ENCODE measurements around the gene UBL5.

The UBL5 gene

GRCh38 chr19:9854282-9854846 is 26.6 kb downstream of the UBL5 start:
- no peak for DNase-seq (ENCODE audit: low read depth in 2 of 2)

DNA sequence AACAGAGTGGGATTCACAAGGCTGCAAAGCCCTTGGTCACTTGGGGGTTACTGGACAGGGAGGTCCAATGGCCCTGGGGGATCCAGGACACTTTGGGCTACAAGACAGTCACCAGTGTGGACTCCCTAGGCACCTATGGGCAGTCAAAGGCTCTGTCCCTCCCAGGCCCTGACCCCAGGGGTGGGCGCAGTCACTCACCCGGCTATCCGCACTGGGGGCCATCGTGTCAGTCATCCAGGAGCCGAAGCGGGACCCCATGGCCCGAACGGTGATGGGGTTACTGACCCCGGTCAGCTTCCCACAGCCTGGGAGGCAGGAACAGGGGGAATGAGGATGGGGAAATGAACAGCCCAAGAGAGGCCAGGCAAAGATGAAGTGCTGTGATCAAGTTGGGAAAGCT is 28.9 kb downstream of the UBL5 start:
- no peak for DNase-seq (ENCODE audit: low read depth in 2 of 2)

DNA sequence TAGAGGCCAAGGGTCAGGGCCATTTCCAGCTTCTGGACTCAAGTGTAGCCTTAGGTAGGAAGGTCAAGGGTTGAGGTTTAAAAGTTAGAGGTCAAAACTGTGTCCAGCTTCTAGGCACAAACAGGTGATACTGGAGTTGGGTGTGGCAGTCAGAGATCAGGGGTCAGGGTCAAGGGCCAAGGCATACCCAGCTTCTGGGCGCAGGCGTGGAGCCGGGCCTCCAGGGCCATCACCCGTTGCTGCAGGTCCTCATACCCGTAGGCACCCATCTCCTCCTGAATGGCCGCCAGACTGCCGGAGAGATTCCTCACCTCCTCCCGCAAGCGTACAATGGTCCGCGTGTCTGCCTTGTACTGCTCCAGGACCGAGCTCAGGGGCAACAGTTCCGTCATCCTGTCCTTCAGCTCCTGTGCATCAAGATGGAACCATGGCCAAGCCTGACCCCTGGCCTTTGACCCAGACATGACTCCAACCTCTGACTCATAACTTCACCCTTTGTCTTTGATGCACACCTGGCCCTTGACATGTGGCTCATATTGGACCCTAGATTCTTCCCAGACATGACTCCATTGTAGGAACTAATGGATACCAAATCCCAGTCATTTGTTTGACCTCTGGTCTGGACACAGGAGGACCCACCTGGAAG is 29.5 kb downstream of the UBL5 start:
- no peak for DNase-seq (ENCODE audit: low read depth in 2 of 2)

DNA sequence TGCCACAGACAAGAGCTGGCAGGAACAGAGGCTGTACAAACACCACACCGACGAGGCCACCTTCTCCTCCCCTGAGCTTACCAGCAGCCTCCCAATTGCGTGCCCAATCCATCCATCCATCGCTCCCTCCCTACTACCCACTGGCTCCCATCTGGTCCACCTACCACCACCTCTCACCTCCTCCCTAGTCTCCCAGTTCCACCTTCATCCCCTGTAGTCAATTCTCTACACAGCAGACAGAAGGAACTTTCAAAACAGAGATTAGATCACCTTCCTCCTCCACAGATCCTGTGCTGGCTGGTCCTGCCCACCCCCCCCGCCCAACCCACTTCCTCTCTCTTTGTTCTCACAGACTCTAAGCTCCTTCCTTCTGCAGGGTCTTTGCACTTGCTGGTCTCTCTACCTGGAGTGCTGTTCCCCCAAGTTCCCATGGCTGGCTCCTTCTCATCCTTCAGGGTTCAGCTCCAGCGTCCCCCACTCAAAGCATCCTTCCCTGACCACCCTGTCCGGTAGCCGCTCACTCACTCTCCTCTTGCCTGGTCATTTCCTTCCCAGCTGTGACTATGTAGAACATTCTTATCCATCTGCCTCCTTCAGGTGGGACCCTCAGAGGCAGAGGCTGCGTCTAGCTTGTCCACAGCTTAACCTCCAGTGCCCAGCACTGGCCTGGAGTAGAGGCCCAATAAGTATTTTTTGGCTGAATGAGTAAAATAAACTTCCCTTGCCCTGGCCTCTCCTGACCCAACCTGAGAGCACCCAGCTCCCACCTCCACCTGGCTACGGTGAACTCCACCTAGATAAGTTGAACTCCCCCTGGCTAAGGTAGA is 30.4 kb downstream of the UBL5 start:
- DNase-seq (ENCODE audit: low read depth in 2 of 2), result no peak

- DNase-seq (ENCODE audit: low read depth in 2 of 2), result no peak
These were observed 31.0 kb downstream of the UBL5 start for GRCh38 chr19:9858766-9859165.

- no peak for DNase-seq (ENCODE audit: low read depth in 2 of 2)
These were observed 32.7 kb downstream of the UBL5 start for GRCh38 chr19:9860407-9860806.

- DNase-seq (ENCODE audit: low read depth in 2 of 2), result no peak
These were observed 33.8 kb downstream of the UBL5 start for GRCh38 chr19:9861503-9861902.

- DNase-seq (ENCODE audit: low read depth in 2 of 2), result no peak
These were observed 35.2 kb downstream of the UBL5 start for GRCh38 chr19:9862938-9863337.

GRCh38 chr19:9863759-9864158 is 36.0 kb downstream of the UBL5 start:
- no peak for DNase-seq (ENCODE audit: low read depth in 2 of 2)

DNA sequence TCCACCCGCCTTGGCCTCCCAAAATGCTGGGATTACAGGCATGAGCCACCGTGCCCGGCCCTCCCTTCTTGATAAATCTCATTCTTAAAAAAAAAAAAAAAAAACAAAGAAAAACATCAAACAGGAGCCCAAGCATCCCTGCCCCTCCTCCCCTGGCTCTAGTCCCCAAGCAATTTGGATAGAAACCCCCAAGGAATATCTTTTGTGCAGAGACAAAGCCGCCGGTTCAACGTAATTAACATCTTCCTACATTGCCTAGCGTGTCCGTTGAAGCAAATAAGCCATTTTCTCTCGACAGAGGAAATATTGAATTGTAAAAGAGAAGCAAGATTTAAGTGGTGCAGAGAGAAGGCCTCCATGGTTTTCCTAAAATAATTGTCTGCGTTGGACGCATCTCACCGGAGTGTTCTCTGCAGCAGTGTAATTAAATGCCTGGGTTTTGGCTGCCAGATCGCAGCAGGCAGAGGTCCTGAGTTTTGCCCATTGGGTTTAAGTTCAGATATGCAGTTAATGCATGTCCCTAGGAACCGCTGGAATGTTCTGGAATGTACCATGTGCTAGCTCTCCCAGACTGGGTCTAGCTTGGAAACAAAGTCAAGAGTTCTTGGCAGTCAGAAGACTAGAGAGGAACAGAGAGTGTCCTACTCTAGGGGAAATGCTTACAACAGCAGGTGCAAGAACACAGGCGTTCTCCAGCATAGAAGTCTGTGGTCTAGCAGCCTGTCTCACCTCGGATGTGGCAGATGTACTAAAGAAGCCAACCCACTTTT is 38.2 kb downstream of the UBL5 start:
- no peak for DNase-seq (ENCODE audit: low read depth in 2 of 2)

DNA sequence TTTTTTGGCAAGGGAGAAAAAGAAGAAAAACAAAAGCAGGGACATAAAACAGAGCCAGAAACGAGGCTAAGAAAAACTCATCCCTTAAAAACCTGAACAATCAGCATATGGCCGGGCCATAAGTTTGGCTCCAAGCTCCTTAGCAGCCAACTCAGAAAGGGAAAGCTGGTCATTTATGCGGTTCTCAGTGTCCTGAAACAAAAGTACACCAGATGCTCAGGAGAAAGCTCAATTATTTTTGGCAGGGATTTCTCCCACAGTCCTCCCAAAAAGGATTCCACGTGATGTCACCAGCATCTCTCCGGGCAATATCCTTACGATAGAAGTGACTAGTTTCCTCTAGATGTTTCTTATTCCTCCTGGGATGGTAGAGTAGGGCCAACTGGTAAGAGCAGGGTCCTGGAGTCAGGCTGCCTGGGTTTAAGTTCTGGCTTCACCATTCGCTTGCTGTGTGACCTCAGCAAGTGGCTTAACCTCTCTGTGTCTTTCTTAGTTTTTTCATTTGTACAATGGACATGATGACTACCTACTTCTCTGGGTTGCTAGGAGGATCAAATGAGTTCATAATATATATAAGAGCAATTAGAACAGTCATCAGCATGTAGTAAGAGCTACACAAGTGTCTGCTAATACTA is 41.4 kb downstream of the UBL5 start:
- no peak for DNase-seq (ENCODE audit: low read depth in 2 of 2)

- DNase-seq (ENCODE audit: low read depth in 2 of 2), result no peak
These were observed 44.1 kb downstream of the UBL5 start for GRCh38 chr19:9871626-9872338.

DNA sequence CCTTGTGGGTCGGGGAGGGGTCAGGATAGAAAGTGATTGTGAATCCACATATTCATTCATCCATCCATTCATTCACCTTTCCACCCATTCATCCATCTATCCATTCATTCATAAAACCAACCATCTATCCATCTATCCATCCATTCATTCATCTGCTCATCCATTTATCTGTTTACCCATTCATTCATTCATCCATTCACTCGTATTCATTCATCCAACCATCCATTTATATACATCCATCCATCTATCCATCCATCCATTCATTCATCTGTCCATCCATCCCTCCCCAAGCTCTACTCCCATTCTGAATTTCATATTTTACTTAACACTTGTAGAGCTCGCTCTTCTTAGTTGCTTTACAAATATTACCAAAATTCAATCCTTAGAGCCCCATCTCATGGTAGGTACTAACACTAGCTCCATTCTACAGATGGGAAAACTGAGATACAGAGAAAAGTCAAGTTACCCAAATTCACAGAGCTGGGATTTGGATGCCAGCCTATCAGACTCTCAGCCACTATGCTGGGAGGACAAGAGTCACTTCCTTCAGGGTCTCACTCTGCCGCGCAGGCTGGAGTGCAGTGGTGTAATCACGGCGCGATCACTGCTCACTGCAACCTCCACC is 45.0 kb downstream of the UBL5 start:
- no peak for DNase-seq (ENCODE audit: low read depth in 2 of 2)

- DNase-seq (ENCODE audit: low read depth in 2 of 2), result no peak
These were observed 47.4 kb downstream of the UBL5 start for GRCh38 chr19:9875031-9875627.

DNA sequence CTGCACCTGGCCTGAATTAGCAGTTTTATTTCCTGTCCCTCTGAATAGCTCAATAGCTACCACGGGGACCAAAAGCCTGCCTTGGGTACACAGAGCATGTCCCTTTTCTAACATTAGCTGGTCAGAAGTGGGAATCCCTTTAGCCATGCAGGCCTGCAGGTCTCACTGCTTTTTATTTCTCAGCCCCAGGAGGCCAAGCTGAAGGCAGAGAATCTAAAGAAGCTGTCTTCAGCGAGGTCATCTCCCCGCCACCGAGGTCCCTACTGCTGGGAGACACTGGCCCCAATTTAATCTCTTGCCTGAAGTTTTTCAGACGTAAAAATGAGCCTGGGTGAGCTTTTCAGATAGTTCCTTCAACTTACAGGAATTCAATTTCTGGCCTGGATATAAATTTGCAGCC is 48.1 kb downstream of the UBL5 start:
- no peak for DNase-seq (ENCODE audit: low read depth in 2 of 2)

DNA sequence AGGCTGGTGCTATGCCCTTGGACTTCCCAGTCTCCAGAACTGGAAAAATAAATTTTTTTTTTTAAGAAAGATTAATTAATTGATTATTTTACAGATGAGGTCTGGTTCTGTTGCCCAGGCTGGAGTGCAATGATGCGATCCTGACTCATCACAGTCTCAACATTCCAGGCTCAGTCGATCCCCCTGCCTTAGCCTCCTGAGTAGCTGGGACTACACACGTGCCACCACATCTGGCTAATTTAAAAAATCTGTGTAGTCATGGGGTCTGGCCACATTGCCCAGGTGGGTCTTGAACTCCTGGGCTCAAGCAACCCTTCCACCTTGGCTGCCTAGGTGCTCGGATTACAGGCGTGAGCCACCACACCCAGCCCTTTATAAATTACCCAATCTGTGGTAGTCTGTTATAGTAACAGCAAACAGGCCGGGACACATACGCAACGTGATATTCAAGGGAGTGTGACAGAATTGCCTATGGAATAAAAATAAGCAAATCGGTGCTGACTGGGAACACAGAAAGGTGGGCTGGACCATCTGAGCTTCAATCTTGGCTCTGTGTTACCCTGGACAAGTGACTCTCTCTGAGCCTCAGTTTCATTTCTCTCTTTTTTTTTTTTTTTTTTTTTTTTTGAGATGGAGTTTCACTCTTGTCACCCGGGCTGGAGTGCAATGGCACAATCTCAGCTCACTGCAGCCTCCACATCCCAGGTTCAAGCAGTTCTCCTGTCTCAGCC is 50.2 kb downstream of the UBL5 start:
- DNase-seq (ENCODE audit: low read depth in 2 of 2), result peak; percentile 33 to 35

DNA sequence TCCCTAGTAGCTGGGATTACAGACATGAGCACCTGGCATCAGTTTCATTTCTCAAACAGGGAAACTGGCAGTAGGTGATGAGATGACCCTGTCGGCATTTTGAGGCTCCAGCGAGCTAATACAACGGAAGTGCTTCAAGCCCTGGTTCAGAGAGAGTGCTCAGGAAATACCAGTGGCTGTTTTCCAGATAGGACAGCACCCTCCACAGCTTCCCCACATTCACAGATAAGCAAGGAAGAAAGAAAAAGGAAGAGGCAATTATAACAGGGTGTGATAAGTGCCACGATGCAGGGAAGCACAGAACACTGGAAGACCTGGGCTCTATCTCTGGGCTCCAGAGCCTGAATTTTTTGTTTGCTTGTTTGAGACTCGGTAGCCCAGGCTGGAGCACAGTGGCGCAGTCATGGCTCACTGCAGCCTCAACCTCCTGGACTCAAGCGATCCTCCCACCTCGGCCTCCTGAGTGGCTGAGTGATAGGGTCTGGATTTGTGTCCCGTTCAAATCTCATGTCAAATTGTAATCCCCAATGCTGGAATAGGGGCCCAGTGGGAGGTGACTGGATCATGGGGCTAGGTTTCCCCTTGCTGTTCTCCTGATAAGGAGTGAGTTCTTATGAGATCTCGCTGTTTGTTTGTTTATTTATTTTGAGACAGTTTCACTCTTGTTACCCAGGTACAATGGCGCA is 50.9 kb downstream of the UBL5 start:
- no peak for DNase-seq (ENCODE audit: low read depth in 2 of 2)

Measured in fibroblast of skin of left quadriceps (primary cell).